ENCODE measurements around the gene TAF10. TPM values are rescaled to one million over a fixed set of nuclear protein-coding genes. Genes with fewer than 3 reads are reported as not detected.

The TAF10 gene
- polyA plus RNA-seq, 4 donors, result 62.6 to 133 (median 105) TPM

DNA sequence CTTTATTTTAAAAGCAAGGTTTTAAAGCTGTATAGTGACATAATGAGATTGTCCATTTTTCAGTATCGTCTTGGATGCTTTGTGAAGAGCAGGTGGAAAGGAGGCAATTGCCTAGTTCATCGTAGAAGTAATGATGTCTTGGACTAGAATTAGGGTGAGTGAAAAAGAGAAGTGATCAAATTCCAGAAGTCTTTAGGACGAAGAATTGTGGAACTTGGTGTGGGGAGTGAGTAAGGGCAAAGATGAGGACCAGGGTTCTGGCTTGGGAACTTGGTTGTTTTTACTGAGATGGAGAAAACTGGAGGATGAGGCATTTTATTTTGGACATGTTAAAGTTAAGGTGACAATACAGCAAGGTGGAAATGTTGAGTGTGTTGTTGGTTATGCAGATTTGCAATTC lies 7.2 kb downstream of the TAF10 start:
- H3K36me3 ChIP-seq (ENCODE audit: control insufficient read depth in 3 of 3, insufficient read depth in 2 of 3, low read depth in 1 of 3, low read length in 3 of 3), result peaks cover 10 to 38% (median 17%) of the 10 kb centered on the region in 3 donors
- FAIRE-seq (no peak), DNase-seq (no peak)
- no peaks in the 10 kb centered on the region for H3K27me3 ChIP-seq (ENCODE audit: control insufficient read depth in 3 of 3, insufficient read depth in 3 of 3, low read length in 3 of 3)
- H3K4me3 ChIP-seq (ENCODE audit: low read depth in 1 of 3, low read length in 3 of 3), result peak overlapping the region; percentile 71 to 80 (median 75)
- H3K27ac ChIP-seq (ENCODE audit: low read depth in 1 of 3, low read length in 2 of 3), result peak overlapping the region in 2 of 3 donors; percentile 84 to 92
- 14 to 31% (median 14%) methylated on average over 3 of the region's 3 CpGs for WGBS, 3 donors
- H3K9me3 ChIP-seq (ENCODE audit: control insufficient read depth in 2 of 2, insufficient read depth in 1 of 2, low read depth in 1 of 2, low read length in 1 of 2), result no peaks in the 10 kb centered on the region
- peaks cover 13 to 53% (median 20%) of the 10 kb centered on the region in 3 donors for H3K4me1 ChIP-seq (ENCODE audit: control insufficient read depth in 3 of 3, insufficient read depth in 2 of 3, low read depth in 1 of 3, low read length in 2 of 3)

DNA sequence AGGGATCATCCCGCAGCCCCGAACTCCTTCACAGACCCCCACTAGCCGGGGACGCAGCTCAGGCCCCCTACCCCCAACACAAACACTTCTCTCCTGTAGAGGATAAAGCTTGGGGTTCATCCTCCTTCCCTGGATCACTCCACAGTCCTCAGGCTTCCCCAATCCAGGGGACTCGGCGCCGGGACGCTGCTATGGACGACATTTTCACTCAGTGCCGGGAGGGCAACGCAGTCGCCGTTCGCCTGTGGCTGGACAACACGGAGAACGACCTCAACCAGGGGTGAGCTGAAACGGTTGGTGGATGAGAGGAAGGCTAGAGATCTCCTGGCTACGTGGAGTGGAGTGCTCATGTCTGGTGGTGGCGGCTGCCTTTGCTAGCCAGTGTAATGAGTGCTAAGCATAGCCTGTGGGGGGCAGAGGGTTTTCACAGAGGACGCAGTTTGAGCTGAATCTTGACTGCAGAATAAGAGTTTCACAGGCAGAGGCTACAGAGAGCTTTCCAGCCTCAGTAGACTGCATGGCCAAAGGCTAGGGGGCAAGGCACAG lies 7.9 kb downstream of the TAF10 start:
- no peak for FAIRE-seq

DNA sequence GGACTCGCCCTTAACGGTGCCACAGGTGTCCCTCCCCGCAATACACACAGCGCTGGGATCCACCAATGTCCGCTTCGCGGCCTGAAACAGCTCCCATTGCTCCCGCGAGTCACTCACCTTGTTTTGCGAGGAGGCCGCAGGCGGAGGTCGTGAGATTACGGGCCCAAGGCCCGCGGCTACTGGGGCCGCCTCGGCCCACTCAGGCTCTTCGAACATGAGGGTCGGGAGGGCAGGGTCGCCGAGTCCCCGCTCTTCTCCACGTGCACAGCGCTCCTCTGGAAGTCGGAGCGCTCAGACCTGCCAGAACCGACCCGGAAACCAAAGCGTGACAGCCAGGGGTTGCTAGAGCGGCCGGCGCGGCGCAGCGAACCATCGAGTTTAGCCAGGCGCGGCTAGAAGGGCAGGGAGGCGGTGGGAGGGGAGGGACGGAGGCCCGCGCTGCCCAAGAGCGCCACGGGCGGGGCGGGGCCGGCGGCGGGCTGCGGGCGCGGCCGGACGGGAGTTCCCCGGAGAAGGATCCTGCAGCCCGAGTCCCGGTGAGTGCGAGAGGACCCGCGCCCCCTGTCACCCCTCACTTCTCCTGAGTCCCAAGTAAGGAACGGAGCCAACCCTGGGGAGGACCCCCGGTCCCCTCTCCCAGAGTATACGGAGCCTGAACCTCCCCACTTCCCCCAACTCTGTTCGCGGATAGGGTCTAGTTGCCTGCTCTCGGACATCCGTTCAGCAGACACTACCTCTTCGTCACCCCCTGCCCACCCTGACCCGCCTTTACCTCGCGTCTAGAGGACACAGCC lies 8.5 kb downstream of the TAF10 start, which contains the start of the genes ILK and RRP8:
ILK (plus strand) TSS at position 488 of the 794 bp plus-strand sequence. CDS start 498 bp downstream, outside the sequence.
RRP8 (minus strand) TSS at position 330 of the 794 bp plus-strand sequence; CDS start at position 216, 114 bp downstream.
- WGBS, 3 donors, result 0 to 1% (median 1%) methylated on average over 64 to 72 of the region's 72 CpGs
- H3K36me3 ChIP-seq (ENCODE audit: control insufficient read depth in 3 of 3, insufficient read depth in 2 of 3, low read depth in 1 of 3, low read length in 3 of 3), result peaks cover 12 to 35% (median 13%) of the 10 kb centered on the region in 3 donors
- peak; percentile 94 to 97 for DNase-seq
- H3K27me3 ChIP-seq (ENCODE audit: control insufficient read depth in 3 of 3, insufficient read depth in 3 of 3, low read length in 3 of 3), result no peaks in the 10 kb centered on the region
- H3K4me1 ChIP-seq (ENCODE audit: control insufficient read depth in 3 of 3, insufficient read depth in 2 of 3, low read depth in 1 of 3, low read length in 2 of 3), result peaks cover 13 to 66% (median 20%) of the 10 kb centered on the region in 3 donors
- no peak for FAIRE-seq
- no peaks in the 10 kb centered on the region for H3K9me3 ChIP-seq (ENCODE audit: control insufficient read depth in 2 of 2, insufficient read depth in 1 of 2, low read depth in 1 of 2, low read length in 1 of 2)
- peak within 1 kb of the TSS; percentile 71 to 80 (median 75) for H3K4me3 ChIP-seq (ENCODE audit: low read depth in 1 of 3, low read length in 3 of 3)
- peak within 1 kb of the TSS; percentile 79 to 92 (median 88) for H3K27ac ChIP-seq (ENCODE audit: low read depth in 1 of 3, low read length in 2 of 3)

More for the DNA sequence above, 7.9 kb downstream of the TAF10 start:
- Histone ChIP-seq H3K4me1 (ENCODE audit: control insufficient read depth in 3 of 3, insufficient read depth in 2 of 3, low read depth in 1 of 3, low read length in 2 of 3) (peaks cover 13 to 59% (median 20%) of the 10 kb centered on the region in 3 donors), H3K27ac (ENCODE audit: low read depth in 1 of 3, low read length in 2 of 3) (peak overlapping the region; percentile 79 to 92 (median 84)), H3K9me3 (ENCODE audit: control insufficient read depth in 2 of 2, insufficient read depth in 1 of 2, low read depth in 1 of 2, low read length in 1 of 2) (no peaks in the 10 kb centered on the region), H3K27me3 (ENCODE audit: control insufficient read depth in 3 of 3, insufficient read depth in 3 of 3, low read length in 3 of 3) (no peaks in the 10 kb centered on the region), H3K4me3 (ENCODE audit: low read depth in 1 of 3, low read length in 3 of 3) (peak overlapping the region; percentile 71 to 80 (median 75)), H3K36me3 (ENCODE audit: control insufficient read depth in 3 of 3, insufficient read depth in 2 of 3, low read depth in 1 of 3, low read length in 3 of 3) (peaks cover 14 to 36% (median 17%) of the 10 kb centered on the region in 3 donors)
- peak; percentile 48 to 80 for DNase-seq
- 0 to 1% (median 0%) methylated on average over 20 of the region's 20 CpGs for WGBS, 3 donors

DNA sequence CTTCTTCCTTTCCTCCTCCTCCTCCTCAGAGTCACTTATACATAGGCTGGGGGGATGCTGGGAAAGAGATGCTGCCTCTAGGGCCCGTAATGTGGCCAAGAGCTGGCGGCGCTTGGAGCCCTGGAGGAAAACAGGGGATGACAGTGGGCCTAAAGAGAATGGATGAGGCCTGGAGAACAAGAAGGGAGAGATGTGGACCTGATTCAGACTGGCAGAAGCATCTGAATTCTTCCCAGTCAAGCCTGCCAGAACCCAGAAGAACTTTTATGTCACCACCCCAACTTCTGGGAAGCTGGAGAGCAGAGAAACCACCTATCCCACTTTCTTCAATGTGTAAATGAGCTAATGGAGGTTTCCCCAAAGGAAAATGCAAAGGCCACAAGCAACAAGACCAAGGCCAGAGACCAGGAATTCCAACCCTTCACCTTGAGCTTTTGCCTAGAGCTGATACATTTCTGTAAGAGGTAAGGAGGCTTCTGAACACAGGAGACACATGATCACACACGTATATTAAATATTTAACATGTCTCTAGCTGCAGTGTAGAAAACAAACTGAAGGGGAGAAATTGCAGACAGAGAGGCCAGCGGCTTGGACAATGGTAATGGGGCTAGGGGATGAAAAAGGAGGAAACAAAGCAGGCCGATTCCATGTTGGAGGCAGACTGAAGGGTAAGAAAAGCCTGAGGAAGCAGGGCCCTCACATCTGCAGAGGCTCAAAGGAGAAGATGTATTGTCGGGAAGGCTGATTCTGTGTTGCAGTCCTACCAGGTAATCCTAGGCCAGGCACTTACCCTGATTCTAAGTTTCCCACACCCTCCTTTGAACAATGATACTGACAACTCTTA lies 9.7 kb downstream of the TAF10 start:
- DNase-seq (no peak), FAIRE-seq (no peak)
- Histone ChIP-seq H3K27me3 (ENCODE audit: control insufficient read depth in 3 of 3, insufficient read depth in 3 of 3, low read length in 3 of 3) (no peaks in the 10 kb centered on the region), H3K36me3 (ENCODE audit: control insufficient read depth in 3 of 3, insufficient read depth in 2 of 3, low read depth in 1 of 3, low read length in 3 of 3) (peaks cover 10 to 27% (median 12%) of the 10 kb centered on the region in 3 donors), H3K4me1 (ENCODE audit: control insufficient read depth in 3 of 3, insufficient read depth in 2 of 3, low read depth in 1 of 3, low read length in 2 of 3) (peaks cover 10 to 61% (median 20%) of the 10 kb centered on the region in 3 donors), H3K9me3 (ENCODE audit: control insufficient read depth in 2 of 2, insufficient read depth in 1 of 2, low read depth in 1 of 2, low read length in 1 of 2) (no peaks in the 10 kb centered on the region), H3K4me3 (ENCODE audit: low read depth in 1 of 3, low read length in 3 of 3) (peak overlapping the region; percentile 64 to 75 (median 71)), H3K27ac (ENCODE audit: low read depth in 1 of 3, low read length in 2 of 3) (no peak overlapping the region)
- 48 to 54% (median 51%) methylated on average over 7 of the region's 7 CpGs for WGBS, 3 donors

DNA sequence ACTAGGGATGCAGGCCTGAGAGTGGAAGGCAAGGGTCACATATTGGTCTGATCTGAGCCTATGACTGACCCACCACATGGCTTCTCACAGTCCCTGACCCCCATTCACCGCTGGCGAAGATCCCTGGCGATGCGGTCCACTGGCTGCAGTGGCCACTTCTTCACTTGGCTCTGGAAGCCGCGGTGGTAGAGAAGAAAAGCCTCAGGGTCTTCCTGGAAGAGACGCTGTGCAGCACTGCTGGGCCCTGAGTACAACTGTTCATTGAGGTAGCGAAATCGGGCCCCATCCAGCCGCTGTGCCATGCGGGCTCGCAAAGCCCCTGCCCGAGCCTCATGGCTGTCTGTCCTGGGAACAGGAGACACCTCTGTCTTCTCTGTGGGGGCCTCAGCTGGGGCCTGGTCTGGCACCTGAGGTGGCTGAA lies 11.0 kb downstream of the TAF10 start:
- DNase-seq (no peak), FAIRE-seq (no peak)
- H3K36me3 ChIP-seq (ENCODE audit: control insufficient read depth in 3 of 3, insufficient read depth in 2 of 3, low read depth in 1 of 3, low read length in 3 of 3), result peaks cover 12 to 33% (median 18%) of the 10 kb centered on the region in 3 donors
- H3K27ac ChIP-seq (ENCODE audit: low read depth in 1 of 3, low read length in 2 of 3), result no peak overlapping the region
- H3K27me3 ChIP-seq (ENCODE audit: control insufficient read depth in 3 of 3, insufficient read depth in 3 of 3, low read length in 3 of 3), result no peaks in the 10 kb centered on the region
- 97 to 98% (median 97%) methylated on average over 13 of the region's 13 CpGs for WGBS, 3 donors
- no peaks in the 10 kb centered on the region for H3K9me3 ChIP-seq (ENCODE audit: control insufficient read depth in 2 of 2, insufficient read depth in 1 of 2, low read depth in 1 of 2, low read length in 1 of 2)
- H3K4me3 ChIP-seq (ENCODE audit: low read depth in 1 of 3, low read length in 3 of 3), result no peak overlapping the region
- peaks cover 5 to 48% (median 16%) of the 10 kb centered on the region in 3 donors for H3K4me1 ChIP-seq (ENCODE audit: control insufficient read depth in 3 of 3, insufficient read depth in 2 of 3, low read depth in 1 of 3, low read length in 2 of 3)

DNA sequence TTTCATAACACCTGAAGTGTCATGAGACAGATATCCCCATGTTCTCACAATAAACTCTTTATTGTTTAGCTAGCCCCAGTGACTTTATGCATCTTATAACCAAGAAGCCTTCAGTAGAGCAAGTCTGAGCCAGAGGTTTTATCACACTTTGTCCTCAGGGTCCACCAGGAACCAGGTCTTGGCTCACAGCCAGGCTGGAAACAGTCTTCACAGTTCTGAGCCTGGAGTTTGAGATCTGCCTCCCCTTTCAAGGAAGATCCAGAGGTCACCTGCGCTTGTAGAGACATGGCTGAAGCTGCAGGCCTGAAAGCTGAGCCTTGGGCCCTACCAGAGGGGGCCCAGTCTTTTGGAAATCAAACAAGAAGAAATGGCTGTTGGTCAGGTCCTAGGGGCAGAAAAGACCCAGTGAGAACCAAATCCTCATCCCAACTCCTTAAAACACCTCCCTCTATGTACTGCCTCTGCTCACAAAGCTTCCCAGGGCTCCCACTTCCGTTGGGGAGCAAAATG lies 12.1 kb downstream of the TAF10 start:
- Histone ChIP-seq H3K9me3 (ENCODE audit: control insufficient read depth in 2 of 2, insufficient read depth in 1 of 2, low read depth in 1 of 2, low read length in 1 of 2) (no peaks in the 10 kb centered on the region), H3K4me1 (ENCODE audit: control insufficient read depth in 3 of 3, insufficient read depth in 2 of 3, low read depth in 1 of 3, low read length in 2 of 3) (peaks cover 5 to 38% (median 13%) of the 10 kb centered on the region in 3 donors), H3K36me3 (ENCODE audit: control insufficient read depth in 3 of 3, insufficient read depth in 2 of 3, low read depth in 1 of 3, low read length in 3 of 3) (peaks cover 12 to 33% (median 20%) of the 10 kb centered on the region in 3 donors), H3K4me3 (ENCODE audit: low read depth in 1 of 3, low read length in 3 of 3) (no peak overlapping the region), H3K27me3 (ENCODE audit: control insufficient read depth in 3 of 3, insufficient read depth in 3 of 3, low read length in 3 of 3) (no peaks in the 10 kb centered on the region), H3K27ac (ENCODE audit: low read depth in 1 of 3, low read length in 2 of 3) (peak overlapping the region in 1 of 3 donors; percentile 63)
- 49 to 76% (median 50%) methylated on average over 2 of the region's 2 CpGs for WGBS, 3 donors
- DNase-seq (peak; percentile 37 to 87), FAIRE-seq (no peak)

DNA sequence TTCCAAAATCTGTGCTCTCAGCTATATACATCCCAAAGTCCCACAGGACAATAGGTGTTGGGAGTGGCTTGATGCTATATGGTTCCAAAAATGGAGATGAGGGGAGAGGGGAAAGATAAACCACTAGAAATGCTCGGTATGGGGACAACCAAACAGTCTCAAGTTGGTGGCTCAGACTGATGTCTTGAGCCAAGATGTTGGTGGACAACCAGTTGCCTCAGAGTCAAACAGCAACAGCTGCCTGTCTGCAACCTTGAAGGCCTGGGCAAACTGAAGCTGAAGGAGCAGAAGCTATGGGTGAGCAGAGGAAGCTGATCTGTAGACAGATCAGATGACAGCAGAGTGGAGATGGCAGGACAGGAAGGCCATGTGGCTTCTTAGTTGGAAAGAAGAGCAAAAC lies 12.6 kb downstream of the TAF10 start:
- Histone ChIP-seq H3K36me3 (ENCODE audit: control insufficient read depth in 3 of 3, insufficient read depth in 2 of 3, low read depth in 1 of 3, low read length in 3 of 3) (peaks cover 12 to 34% (median 20%) of the 10 kb centered on the region in 3 donors), H3K4me3 (ENCODE audit: low read depth in 1 of 3, low read length in 3 of 3) (no peak overlapping the region), H3K4me1 (ENCODE audit: control insufficient read depth in 3 of 3, insufficient read depth in 2 of 3, low read depth in 1 of 3, low read length in 2 of 3) (peaks cover 5 to 35% (median 13%) of the 10 kb centered on the region in 3 donors), H3K27me3 (ENCODE audit: control insufficient read depth in 3 of 3, insufficient read depth in 3 of 3, low read length in 3 of 3) (no peaks in the 10 kb centered on the region), H3K27ac (ENCODE audit: low read depth in 1 of 3, low read length in 2 of 3) (peak overlapping the region in 1 of 3 donors; percentile 63), H3K9me3 (ENCODE audit: control insufficient read depth in 2 of 2, insufficient read depth in 1 of 2, low read depth in 1 of 2, low read length in 1 of 2) (no peaks in the 10 kb centered on the region)
- FAIRE-seq (no peak), DNase-seq (no peak)
- WGBS, 3 donors, result 77 to 82% (median 79%) methylated on average over 1 of the region's 1 CpG
